OCI-LY3 (cell line): ENCODE results near the gene POU2F2.

ENCODE experiments used
- H2AFZ ChIP-seq: fragments of 200-600, 300-600 bp; shearing (Covaris generic); 2 replicates; pipeline ENCODE4 v1.6.0; 2014; ENCODE audit warnings: antibody characterized with exemption, low read depth, low read length
- H3K27ac ChIP-seq: fragments of 200-600, 300-600 bp; sonication (generic); 2 replicates; pipeline ENCODE4 v1.5.1; 2014; ENCODE audit warnings: mild to moderate bottlenecking, low read length, moderate library complexity, mixed read lengths
- H3K27me3 ChIP-seq: fragments of 200-600, 300-600 bp; sonication (generic); 2 replicates; pipeline ENCODE4 v1.6.1; 2014; ENCODE audit warnings: low read depth, low read length, mixed read lengths
- H3K36me3 ChIP-seq: fragments of 200-600, 300-600 bp; sonication (generic); replicated peaks from 2 replicates; pipeline ENCODE3; 2014; ENCODE audit warnings: low read depth, low read length, mixed read lengths
- H3K4me1 ChIP-seq: fragments of 300-600, 200-600 bp; sonication (generic); 2 replicates; pipeline ENCODE4 v1.6.1; 2014; ENCODE audit warnings: low read length, mixed read lengths
- H3K4me2 ChIP-seq: fragments of 200-600, 300-600 bp; sonication (generic); 2 replicates; pipeline ENCODE4 v1.6.1; 2014; ENCODE audit warnings: low read length, mixed read lengths
- H3K4me3 ChIP-seq: fragments of 300-600, 200-600 bp; sonication (generic); 2 replicates; pipeline ENCODE4 v1.5.1; 2014; ENCODE audit warnings: antibody characterized with exemption, mild to moderate bottlenecking, low read length, moderate library complexity
- H3K79me2 ChIP-seq: fragments of 300-600, 200-600 bp; shearing (Covaris generic); 2 replicates; pipeline ENCODE4 v1.6.1; 2014; ENCODE audit warnings: mild to moderate bottlenecking, low read length, mixed read lengths
- H3K9ac ChIP-seq: fragments of 300-600, 200-600 bp; shearing (Covaris generic); 2 replicates; pipeline ENCODE4 v1.6.0; 2014; ENCODE audit warnings: mild to moderate bottlenecking, low read length, moderate library complexity
- H3K9me3 ChIP-seq: fragments of 200-600, 300-600 bp; shearing (Covaris generic); 2 replicates; pipeline ENCODE4 v1.6.1; 2014; ENCODE audit warnings: low read length, mixed read lengths; ENCODE audit not compliant: insufficient read depth
- H4K20me1 ChIP-seq: fragments of 200-600, 300-600 bp; sonication (generic); 2 replicates; pipeline ENCODE4 v1.6.1; 2016; ENCODE audit warnings: low read length, mixed read lengths; ENCODE audit not compliant: insufficient read depth
- EZH2phosphoT487 ChIP-seq: fragments of 200-600 bp; shearing (Covaris generic); IDR thresholded peaks from 2 replicates; pipeline ENCODE4 v1.6.1; 2018; ENCODE audit warnings: antibody characterized with exemption, mixed run types, low read depth
- TF ChIP-seq, protein P1 (sequence below): fragments of 200-600, 300-600 bp; sonication (generic); IDR thresholded peaks from 2 replicates; pipeline ENCODE4 v1.5.1; 2014; ENCODE audit warnings: antibody characterized with exemption, low read length, low read depth

POU2F2 gene

DNA sequence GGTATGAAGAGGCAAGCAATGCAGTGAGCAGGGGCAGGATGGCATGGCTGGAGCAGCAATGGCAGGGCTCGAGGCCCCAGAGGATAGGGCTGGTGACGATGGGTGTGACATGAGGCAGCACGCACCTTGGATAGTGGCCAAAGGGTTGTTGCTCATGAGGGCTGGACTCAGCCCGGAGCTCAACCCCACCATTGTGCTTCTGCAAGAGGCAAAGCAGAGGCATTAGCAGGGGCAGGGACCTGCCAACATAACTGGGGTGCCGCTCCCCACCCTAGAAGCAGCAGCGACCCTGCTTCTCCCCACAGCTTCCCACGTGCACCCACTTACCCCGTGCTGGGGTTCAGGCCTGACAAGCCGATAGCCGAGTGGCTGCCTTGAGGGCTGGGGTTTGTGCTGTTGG is 40.5 kb downstream of the POU2F2 start:
- Histone ChIP-seq H3K27ac (no peak overlapping the region), H3K36me3 (peaks cover 51% of the 10 kb centered on the region), H3K4me2 (no peak overlapping the region), H3K79me2 (0 out of 2 replicates have a peak, but pooled peaks cover 3% of the 10 kb centered on the region), H3K9ac (no peak overlapping the region), H4K20me1 (peaks cover 58% of the 10 kb centered on the region), H3K4me1 (peaks cover 21% of the 10 kb centered on the region), H3K9me3 (no peaks in the 10 kb centered on the region), H2AFZ (no peak overlapping the region), H3K27me3 (no peaks in the 10 kb centered on the region), H3K4me3 (no peak overlapping the region)
- TF ChIP-seq, protein P1, sequence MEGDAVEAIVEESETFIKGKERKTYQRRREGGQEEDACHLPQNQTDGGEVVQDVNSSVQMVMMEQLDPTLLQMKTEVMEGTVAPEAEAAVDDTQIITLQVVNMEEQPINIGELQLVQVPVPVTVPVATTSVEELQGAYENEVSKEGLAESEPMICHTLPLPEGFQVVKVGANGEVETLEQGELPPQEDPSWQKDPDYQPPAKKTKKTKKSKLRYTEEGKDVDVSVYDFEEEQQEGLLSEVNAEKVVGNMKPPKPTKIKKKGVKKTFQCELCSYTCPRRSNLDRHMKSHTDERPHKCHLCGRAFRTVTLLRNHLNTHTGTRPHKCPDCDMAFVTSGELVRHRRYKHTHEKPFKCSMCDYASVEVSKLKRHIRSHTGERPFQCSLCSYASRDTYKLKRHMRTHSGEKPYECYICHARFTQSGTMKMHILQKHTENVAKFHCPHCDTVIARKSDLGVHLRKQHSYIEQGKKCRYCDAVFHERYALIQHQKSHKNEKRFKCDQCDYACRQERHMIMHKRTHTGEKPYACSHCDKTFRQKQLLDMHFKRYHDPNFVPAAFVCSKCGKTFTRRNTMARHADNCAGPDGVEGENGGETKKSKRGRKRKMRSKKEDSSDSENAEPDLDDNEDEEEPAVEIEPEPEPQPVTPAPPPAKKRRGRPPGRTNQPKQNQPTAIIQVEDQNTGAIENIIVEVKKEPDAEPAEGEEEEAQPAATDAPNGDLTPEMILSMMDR, result no peak
- no peak for TF ChIP-seq EZH2phosphoT487

GRCh38 chr19:42091300-42091699 is 40.9 kb downstream of the POU2F2 start:
- Histone ChIP-seq H3K79me2 (no peaks in the 10 kb centered on the region), H3K27me3 (no peaks in the 10 kb centered on the region), H3K9ac (no peak overlapping the region), H3K27ac (no peak overlapping the region), H3K9me3 (no peaks in the 10 kb centered on the region), H3K4me2 (no peak overlapping the region), H4K20me1 (peaks cover 54% of the 10 kb centered on the region), H3K4me3 (no peak overlapping the region), H3K36me3 (peaks cover 47% of the 10 kb centered on the region), H3K4me1 (peaks cover 24% of the 10 kb centered on the region), H2AFZ (no peak overlapping the region)
- TF ChIP-seq, protein P1, result no peak
- TF ChIP-seq EZH2phosphoT487, result no peak

DNA sequence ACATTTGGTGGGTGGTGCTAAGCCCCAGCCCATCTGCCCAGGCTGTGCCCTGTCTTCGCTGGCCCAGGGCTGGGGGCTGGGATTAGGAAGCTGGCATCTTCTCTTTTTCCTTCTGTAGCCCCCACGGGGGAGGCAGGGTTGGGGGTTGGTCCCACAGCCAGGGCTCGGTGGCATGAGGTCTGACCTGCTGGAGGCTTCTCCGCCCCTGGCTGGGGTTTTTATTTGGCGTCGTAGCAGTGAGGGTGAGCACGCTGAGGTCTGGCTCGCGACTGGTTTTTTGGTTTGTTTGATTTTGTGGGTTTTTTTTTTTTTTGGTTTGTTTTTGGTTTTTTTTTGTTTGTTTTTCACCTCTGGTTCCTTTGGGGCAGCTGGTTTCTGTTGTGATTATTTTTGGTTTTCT is 41.6 kb downstream of the POU2F2 start:
- H3K4me3 ChIP-seq, result no peak overlapping the region
- no peaks in the 10 kb centered on the region for H3K9me3 ChIP-seq
- no peak overlapping the region for H2AFZ ChIP-seq
- H4K20me1 ChIP-seq, result peaks cover 54% of the 10 kb centered on the region
- no peak overlapping the region for H3K9ac ChIP-seq
- H3K36me3 ChIP-seq, result peaks cover 41% of the 10 kb centered on the region
- H3K27ac ChIP-seq, result 0 out of 2 replicates have a peak overlapping the region, but pooled peaks have one; percentile 6
- no peak overlapping the region for H3K4me2 ChIP-seq
- H3K27me3 ChIP-seq, result no peaks in the 10 kb centered on the region
- no peaks in the 10 kb centered on the region for H3K79me2 ChIP-seq
- no peak for TF ChIP-seq EZH2phosphoT487
- TF ChIP-seq, protein P1, result no peak
- H3K4me1 ChIP-seq, result peaks cover 27% of the 10 kb centered on the region

DNA sequence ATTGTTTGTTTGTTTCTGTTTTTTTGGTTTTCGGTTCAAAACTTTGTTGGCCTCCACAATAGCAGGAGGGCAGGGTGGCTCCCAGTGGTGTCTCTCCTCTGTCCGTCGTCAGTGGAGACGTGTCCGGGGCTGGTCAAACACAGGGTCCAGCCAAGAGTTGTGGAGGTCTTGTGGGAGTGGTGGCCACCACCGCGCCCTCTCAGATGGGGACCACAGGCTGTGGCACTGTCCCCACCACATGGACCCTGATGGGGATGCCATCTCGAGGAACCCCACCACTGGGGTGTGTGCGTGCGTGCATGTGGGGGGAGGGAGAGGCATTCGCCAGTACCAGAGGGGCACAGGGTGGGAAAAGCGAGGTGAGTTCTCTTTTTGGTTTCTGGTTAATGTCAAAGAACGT is 42.5 kb downstream of the POU2F2 start:
- peaks cover 27% of the 10 kb centered on the region for H3K4me1 ChIP-seq
- H3K27ac ChIP-seq, result no peak overlapping the region
- peaks cover 32% of the 10 kb centered on the region for H3K36me3 ChIP-seq
- H2AFZ ChIP-seq, result no peak overlapping the region
- H3K79me2 ChIP-seq, result no peaks in the 10 kb centered on the region
- no peaks in the 10 kb centered on the region for H3K27me3 ChIP-seq
- no peak overlapping the region for H3K9ac ChIP-seq
- H3K4me2 ChIP-seq, result no peak overlapping the region
- peaks cover 50% of the 10 kb centered on the region for H4K20me1 ChIP-seq
- no peaks in the 10 kb centered on the region for H3K9me3 ChIP-seq
- no peak overlapping the region for H3K4me3 ChIP-seq
- TF ChIP-seq EZH2phosphoT487, result no peak
- TF ChIP-seq, protein P1, result no peak
